Stimulated activated naive CD8-positive, alpha-beta T cell treated with anti-CD3 and anti-CD28 coated beads, Interleukin-15, Interleukin-2, amounts not matched to agents 100 ng/mL and 50 ng/mL, for 24 hours (primary cell): ENCODE results near the gene B3GALT2.
"Not testable (repeated sequence)": the region's sequence is repeated elsewhere in the genome, so short reads cannot be mapped to it uniquely, and the experiment has no call there.

Source experiments
- H3K27ac Mint-ChIP-seq: one replicate; pipeline ENCODE4 v1.8.0; 2021; ENCODE audit warnings: mild to moderate bottlenecking, mixed read lengths
- H3K27me3 Mint-ChIP-seq: one replicate; pipeline ENCODE4 v1.8.0; 2021; ENCODE audit warnings: mixed read lengths
- H3K36me3 Mint-ChIP-seq: one replicate; pipeline ENCODE4 v1.8.0; 2021; ENCODE audit warnings: low read depth, mixed read lengths
- H3K4me1 Mint-ChIP-seq: one replicate; pipeline ENCODE4 v1.8.0; 2021; ENCODE audit warnings: low read depth, mixed read lengths
- H3K4me3 Mint-ChIP-seq: one replicate; pipeline ENCODE4 v1.8.0; 2021; ENCODE audit warnings: mild to moderate bottlenecking, mixed read lengths
- H3K9me3 Mint-ChIP-seq: one replicate; pipeline ENCODE4 v1.8.0; 2021; ENCODE audit warnings: mixed read lengths

The B3GALT2 gene

DNA sequence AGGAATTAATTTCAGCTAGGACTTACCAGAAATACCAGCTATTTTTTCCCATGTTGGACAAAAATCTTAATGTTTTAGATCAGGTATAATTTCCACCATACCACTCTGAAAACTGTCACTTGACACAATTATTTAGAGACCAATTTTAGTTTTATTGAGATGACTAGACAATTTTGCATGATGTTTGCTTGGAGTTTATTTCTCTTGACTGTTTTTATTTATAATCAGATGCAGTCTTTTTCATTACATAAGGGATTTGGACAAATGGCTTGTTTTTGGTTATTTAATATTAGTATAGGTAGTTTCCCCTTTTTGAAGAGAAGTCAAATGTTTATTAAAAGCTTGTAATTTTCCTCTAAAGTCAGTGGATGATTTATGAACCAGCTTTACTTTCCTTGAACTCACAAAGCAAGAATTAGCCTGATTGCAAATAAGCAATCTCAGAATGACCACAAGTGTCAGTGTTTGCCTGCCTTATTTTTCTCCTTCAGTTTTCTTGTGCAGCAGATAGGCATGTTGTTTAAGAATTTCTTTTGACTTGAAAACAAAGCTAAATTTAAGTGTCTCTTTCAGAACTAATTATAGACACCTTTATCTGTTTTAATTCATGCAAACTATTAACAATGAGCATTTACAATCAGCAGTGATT, 3.8 kb upstream of the B3GALT2 start:
- H3K4me1 Mint-ChIP-seq = peaks cover 39% of the 10 kb centered on the region
- H3K27ac Mint-ChIP-seq = no peak overlapping the region
- H3K4me3 Mint-ChIP-seq = no peak overlapping the region

DNA sequence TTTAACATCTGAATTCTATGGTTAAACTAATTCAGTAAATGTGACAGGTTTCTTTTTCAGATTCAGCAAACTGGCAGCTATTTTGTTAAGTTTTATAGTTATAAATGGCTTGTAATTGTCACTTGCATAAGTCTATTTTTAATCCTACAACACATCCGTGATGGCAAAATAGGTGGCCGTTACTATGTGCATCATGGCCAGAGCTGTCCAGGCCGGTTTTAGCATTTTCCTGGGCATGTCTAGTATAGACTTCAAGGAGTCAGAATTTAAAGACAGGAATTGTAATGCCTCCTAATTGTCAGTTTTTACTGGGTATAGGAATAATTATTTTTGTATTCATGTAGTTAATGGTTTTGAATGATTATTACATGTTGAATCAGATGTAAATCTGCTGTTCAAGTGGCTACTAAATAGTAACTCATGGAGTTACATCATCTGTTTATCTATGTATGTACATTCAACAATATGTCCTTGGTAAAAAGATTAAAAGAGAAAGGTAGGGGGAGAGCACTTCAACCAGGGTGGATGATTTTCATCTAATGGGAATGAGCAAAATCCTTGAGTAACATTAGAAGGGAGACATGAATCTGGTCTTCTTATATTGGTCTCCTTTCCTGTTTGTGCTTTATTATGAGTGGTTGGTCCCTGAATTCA, 3.2 kb upstream of the B3GALT2 start:
- Mint-ChIP-seq H3K9me3 (no peaks in the 10 kb centered on the region), H3K4me3 (no peak overlapping the region), H3K36me3 (peaks cover 25% of the 10 kb centered on the region), H3K27ac (no peak overlapping the region), H3K4me1 (peaks cover 46% of the 10 kb centered on the region), H3K27me3 (no peaks in the 10 kb centered on the region)

More for the DNA sequence above, 3.8 kb upstream of the B3GALT2 start:
- Mint-ChIP-seq H3K9me3 (no peaks in the 10 kb centered on the region), H3K36me3 (peaks cover 30% of the 10 kb centered on the region), H3K27me3 (no peaks in the 10 kb centered on the region)

DNA sequence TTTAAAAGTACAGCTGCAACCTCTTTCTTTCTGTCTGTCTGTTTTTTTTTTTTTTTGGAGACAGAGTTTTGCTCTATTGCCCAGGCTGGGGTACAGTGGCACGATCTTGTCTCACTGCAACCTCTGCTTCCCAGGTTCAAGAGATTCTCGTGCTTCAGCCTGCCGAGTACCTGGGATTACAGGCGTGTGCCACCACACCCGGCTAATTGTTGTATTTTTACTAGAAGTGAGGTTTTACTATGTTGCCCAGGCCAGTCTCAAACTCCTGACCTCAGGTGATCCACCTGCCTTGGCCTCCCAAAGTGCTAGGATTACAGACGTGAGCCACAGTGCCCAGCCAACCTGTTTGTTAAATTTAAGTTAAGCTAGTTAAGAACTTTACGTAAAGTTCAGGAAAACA, 2.5 kb upstream of the B3GALT2 start:
- Mint-ChIP-seq H3K4me1 (peaks cover 49% of the 10 kb centered on the region), H3K36me3 (peaks cover 20% of the 10 kb centered on the region)
- H3K27ac Mint-ChIP-seq, H3K27me3 Mint-ChIP-seq, H3K4me3 Mint-ChIP-seq, H3K9me3 Mint-ChIP-seq: not testable (repeated sequence)

DNA sequence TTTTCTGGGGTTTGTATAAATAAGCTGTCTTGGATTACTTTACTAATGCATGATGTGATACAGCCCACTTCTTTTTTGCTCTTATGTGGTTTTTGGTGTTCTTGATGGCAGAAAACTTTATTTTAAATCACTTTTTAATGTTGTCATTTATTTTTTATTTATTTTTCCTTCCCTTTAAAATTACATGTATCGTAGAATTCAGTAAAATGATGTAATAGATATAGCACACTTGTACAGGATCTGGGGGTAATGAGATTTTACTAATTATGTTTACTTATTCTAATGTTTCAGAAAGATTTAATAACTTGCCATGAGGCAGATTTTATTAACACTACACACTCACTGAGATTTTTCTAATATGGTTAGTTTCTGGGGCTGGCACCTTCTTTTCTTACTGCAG, 701 bp upstream of the B3GALT2 start:
- Mint-ChIP-seq H3K27me3 (no peaks in the 10 kb centered on the region), H3K9me3 (no peaks in the 10 kb centered on the region), H3K36me3 (peaks cover 6% of the 10 kb centered on the region), H3K27ac (no peak overlapping the region), H3K4me3 (no peak overlapping the region), H3K4me1 (peaks cover 57% of the 10 kb centered on the region)

DNA sequence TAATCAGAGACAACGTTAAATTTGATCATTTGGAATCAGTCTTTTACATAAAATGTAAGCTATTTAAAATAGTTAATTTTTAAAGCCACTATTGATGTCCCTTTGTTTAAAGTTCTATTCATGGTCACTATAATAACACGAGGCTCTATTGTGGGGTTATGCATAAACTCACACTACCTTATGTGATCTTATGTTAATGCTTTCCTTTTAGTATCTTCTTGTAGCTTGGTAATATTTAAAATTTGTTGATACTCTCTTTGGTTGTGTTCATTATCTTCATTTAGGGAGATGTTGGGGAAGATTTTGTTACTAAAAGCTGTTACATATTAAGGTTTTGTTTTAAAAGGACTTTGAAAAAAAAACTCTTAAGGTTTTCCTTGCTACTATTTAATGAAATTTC, 1.2 kb downstream of the B3GALT2 start:
- no peaks in the 10 kb centered on the region for H3K36me3 Mint-ChIP-seq
- no peak overlapping the region for H3K27ac Mint-ChIP-seq
- no peaks in the 10 kb centered on the region for H3K9me3 Mint-ChIP-seq
- H3K4me3 Mint-ChIP-seq = peak overlapping the region; percentile 37
- H3K4me1 Mint-ChIP-seq = peaks cover 50% of the 10 kb centered on the region
- no peaks in the 10 kb centered on the region for H3K27me3 Mint-ChIP-seq

DNA sequence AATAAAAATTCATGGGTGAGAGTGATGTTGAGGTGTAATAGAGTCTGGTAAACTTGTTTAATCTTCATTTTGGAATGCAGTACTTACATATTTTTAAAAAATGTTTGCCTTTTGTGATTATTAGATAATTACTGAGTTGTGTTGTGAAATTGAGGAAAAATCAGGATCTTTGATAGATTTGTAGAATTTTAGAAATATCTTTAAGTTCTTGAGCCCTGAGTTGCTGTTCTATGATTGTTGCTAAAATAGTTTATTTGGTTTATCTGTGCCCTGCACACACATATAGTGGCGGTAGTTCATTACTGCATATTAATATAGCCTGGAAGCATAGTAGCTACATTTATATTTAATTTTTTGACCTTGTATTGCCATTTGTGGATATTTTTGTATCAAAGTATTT, 1.6 kb downstream of the B3GALT2 start:
- H3K9me3 Mint-ChIP-seq = no peaks in the 10 kb centered on the region
- no peak overlapping the region for H3K27ac Mint-ChIP-seq
- H3K4me1 Mint-ChIP-seq = peaks cover 46% of the 10 kb centered on the region
- no peaks in the 10 kb centered on the region for H3K36me3 Mint-ChIP-seq
- H3K27me3 Mint-ChIP-seq = no peaks in the 10 kb centered on the region
- H3K4me3 Mint-ChIP-seq = peak overlapping the region; percentile 37

DNA sequence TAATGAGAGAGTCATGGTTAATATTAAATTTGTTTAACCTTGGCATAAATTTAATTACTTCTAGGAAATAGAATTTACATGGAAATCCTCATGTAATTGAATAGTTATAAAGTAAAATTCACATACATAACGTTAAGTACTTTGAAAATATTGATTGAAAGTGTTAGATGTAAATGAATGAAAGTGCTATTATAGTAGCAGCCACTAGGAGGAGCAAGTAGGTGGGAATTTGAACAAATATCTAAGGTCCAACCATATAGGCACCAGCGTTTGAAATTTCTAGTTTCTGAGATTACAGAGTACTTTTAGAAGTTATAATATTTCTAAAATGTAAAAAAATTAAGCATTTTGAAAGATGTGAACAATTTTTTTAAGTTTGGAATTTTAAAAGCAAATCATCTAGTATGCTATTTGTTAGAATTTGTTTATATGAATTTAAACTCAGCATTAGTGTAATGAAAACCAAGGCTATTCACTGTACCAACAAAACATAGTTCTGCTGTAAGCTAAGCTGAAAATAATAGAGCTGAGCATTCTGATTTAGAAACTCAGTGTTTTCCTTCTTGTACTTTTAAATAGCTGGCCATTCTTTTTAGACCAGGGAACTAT, 3.3 kb downstream of the B3GALT2 start:
- H3K27ac Mint-ChIP-seq = no peak overlapping the region
- H3K36me3 Mint-ChIP-seq = no peaks in the 10 kb centered on the region
- no peaks in the 10 kb centered on the region for H3K9me3 Mint-ChIP-seq
- peaks cover 46% of the 10 kb centered on the region for H3K4me1 Mint-ChIP-seq
- H3K27me3 Mint-ChIP-seq = no peaks in the 10 kb centered on the region
- H3K4me3 Mint-ChIP-seq = no peak overlapping the region

DNA sequence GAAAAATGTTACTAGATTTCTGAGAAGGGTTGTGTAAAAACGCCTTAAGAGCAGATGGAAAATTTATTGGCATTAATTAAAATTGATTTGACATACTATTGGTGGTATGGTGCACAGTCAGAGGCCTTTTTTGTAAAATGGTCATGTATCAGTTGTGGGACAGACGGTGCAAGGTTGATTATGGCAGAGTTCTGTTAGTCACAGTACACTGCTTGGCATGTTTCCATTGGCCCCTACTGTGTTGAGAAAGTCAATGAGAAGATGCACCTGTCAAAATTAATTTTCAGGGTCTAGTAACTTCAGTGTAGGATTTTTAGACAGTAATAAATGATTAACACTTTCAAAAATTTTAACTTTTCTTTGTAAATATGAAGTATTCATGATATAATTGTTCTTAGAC, 4.4 kb downstream of the B3GALT2 start:
- Mint-ChIP-seq H3K9me3 (no peaks in the 10 kb centered on the region), H3K27ac (no peak overlapping the region), H3K27me3 (no peaks in the 10 kb centered on the region), H3K4me3 (no peak overlapping the region), H3K4me1 (peaks cover 42% of the 10 kb centered on the region), H3K36me3 (peaks cover 5% of the 10 kb centered on the region)

DNA sequence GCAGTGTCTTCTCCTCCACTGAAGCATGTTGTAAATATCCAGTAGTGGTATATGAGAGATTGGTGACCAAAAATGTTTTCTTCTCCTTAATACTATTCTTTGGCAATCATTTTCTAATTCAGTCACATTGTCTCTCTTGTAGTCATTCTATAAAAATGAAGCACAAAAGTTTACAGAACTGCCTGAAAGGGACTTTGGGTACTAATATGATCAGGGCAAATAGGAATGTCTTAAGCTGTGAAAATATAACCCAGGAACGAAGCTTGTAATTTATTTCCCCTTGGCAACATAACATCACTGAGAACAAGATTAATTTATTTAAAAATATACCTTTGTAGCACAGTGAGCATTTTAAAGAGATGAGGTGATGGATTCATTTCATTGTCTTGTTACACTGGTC, 4.9 kb downstream of the B3GALT2 start:
- no peak overlapping the region for H3K27ac Mint-ChIP-seq
- H3K9me3 Mint-ChIP-seq = no peaks in the 10 kb centered on the region
- H3K36me3 Mint-ChIP-seq = peaks cover 8% of the 10 kb centered on the region
- H3K4me1 Mint-ChIP-seq = peaks cover 38% of the 10 kb centered on the region
- H3K27me3 Mint-ChIP-seq = no peaks in the 10 kb centered on the region
- no peak overlapping the region for H3K4me3 Mint-ChIP-seq

DNA sequence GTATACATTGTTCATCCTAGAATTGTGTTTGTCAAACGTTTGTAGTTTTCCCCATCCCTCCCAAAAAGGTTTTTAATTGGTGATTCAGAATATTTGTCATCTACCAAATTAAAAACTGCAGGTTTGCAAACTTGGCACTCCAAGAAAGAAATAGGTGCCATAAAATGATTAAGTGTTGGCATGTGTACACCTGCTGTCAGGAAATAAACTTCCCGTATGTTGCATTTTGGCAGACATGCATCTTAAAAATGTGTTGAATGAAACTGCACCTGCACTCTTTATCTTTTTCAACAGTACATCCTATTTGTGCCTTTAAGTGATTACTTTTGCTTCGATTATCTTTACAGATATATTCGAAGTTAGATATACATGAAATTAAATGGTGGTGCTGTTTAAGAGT, 7.3 kb downstream of the B3GALT2 start:
- Mint-ChIP-seq H3K36me3 (peaks cover 22% of the 10 kb centered on the region), H3K4me1 (peaks cover 17% of the 10 kb centered on the region), H3K9me3 (no peaks in the 10 kb centered on the region), H3K4me3 (no peak overlapping the region), H3K27me3 (no peaks in the 10 kb centered on the region), H3K27ac (no peak overlapping the region)

DNA sequence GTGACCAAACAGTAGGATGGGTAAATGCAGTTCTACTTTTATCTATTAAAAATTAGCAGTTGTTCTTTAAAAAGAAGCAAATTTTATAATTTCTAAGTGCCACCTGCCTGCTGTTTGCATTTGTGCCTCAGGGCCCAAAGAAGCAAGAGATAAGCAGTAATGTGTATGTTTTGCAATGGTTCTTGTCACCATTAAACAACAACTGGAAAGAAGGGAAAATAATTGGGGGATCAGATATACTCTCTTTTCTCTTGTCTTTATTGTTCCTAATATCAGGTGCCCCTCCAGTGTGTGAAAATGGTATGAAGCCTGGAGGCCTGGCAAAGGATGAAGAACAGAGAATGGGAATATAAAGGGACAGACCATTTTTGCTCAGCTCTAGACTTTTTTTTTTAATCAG, 9.6 kb downstream of the B3GALT2 start:
- no peak overlapping the region for H3K27ac Mint-ChIP-seq
- H3K27me3 Mint-ChIP-seq = no peaks in the 10 kb centered on the region
- peaks cover 16% of the 10 kb centered on the region for H3K4me1 Mint-ChIP-seq
- H3K36me3 Mint-ChIP-seq = peaks cover 34% of the 10 kb centered on the region
- no peak overlapping the region for H3K4me3 Mint-ChIP-seq
- no peaks in the 10 kb centered on the region for H3K9me3 Mint-ChIP-seq

DNA sequence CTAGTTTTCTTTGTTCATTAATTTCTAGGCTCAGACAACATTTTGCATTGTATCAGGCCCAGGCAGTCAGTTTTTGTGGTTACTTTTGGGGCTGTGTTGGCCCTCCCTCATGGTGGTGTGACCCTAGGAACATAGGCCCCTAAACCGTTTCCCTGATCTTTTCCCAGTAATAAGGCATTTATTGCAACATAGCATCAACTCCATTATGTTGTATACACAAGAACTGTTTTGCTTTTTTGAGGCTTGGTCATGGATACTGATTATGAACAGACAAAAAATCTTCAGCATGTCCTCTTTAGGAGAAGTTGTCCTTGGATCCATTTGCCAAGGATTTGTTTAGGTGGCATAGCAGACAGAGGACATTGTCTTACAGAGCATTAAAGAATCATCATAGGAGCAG, 10.3 kb downstream of the B3GALT2 start:
- Mint-ChIP-seq H3K9me3 (no peaks in the 10 kb centered on the region), H3K27me3 (no peaks in the 10 kb centered on the region)

DNA sequence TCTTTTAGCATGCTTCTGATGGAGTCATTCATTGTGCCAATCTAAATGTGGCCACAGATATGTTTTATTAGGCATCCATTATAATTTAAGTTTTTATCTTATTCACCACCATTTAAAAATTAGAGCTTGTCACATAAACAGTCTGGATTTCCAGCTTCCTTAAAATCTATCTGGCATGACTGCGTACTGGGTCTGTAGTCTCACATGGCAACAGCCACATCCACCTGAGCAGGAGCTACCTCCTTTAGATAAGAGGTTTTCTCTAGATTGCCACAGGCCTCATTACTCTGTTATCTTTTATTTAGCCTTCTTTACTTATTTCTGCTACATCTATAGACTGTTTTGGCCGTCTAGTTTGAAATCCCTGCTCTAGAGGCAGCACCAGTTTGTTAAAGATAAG, 29.1 kb downstream of the B3GALT2 start:
- Mint-ChIP-seq H3K9me3 (no peaks in the 10 kb centered on the region), H3K4me3 (no peak overlapping the region), H3K27me3 (no peaks in the 10 kb centered on the region), H3K4me1 (peaks cover 17% of the 10 kb centered on the region), H3K36me3 (peaks cover 44% of the 10 kb centered on the region), H3K27ac (no peak overlapping the region)

More for the DNA sequence above, 10.3 kb downstream of the B3GALT2 start:
- Mint-ChIP-seq H3K4me1 (peaks cover 16% of the 10 kb centered on the region), H3K36me3 (peaks cover 39% of the 10 kb centered on the region), H3K4me3 (no peak overlapping the region), H3K27ac (no peak overlapping the region)

DNA sequence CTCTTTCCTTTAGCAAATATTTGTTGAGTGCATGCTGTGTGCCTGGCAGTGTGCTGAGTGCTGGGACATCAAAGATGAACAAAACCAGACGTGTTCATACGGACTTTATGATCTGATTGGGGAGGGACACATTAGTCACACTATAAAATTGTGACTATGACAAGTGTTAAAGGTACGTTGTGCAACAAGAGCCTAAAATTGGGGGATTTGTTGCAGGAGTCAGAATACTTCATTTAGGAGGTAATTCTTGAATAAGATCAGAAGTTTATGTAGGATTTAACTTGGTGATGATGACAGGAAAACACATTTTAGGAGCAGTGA, 29.6 kb downstream of the B3GALT2 start:
- H3K27ac Mint-ChIP-seq = peak overlapping the region; percentile 10
- peaks cover 47% of the 10 kb centered on the region for H3K36me3 Mint-ChIP-seq

DNA sequence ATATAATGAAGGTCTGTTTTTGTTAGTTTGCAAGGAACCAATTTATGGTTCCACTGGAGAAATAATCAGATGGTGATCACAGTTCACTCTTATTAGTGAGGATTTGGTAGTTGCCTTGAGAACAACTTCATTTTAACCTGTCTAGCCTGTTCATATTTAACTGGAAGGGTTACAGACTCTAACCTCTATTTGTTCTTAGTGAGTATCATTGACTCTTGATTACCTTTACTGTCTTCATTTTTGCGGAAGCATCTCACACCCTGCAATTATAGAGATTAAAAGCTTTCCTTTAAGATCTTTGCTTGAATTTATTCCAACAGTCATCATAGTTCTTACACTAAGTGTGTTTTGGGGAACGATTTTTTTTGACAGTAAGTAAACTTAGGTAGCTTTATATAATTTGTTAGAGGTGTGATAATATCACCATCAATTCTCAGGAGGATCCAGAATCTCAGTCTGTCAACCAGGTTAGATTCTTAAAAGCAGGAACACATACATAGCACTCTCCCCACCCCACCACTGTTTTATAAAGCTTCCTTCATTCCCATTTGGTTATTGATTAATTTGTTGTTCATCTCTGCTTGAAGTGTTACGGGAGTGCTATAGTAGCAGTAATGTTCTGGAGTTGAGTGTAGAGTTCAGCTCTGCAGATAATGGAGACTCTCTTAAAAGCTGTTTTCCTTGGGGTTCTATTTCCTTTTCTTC, 30.1 kb downstream of the B3GALT2 start:
- no peak overlapping the region for H3K4me3 Mint-ChIP-seq
- H3K4me1 Mint-ChIP-seq = peaks cover 17% of the 10 kb centered on the region
- H3K27ac Mint-ChIP-seq = peak overlapping the region; percentile 10
- H3K27me3 Mint-ChIP-seq = no peaks in the 10 kb centered on the region
- peaks cover 52% of the 10 kb centered on the region for H3K36me3 Mint-ChIP-seq
- no peaks in the 10 kb centered on the region for H3K9me3 Mint-ChIP-seq

More for the DNA sequence above, 29.6 kb downstream of the B3GALT2 start:
- no peak overlapping the region for H3K4me3 Mint-ChIP-seq
- no peaks in the 10 kb centered on the region for H3K9me3 Mint-ChIP-seq
- H3K27me3 Mint-ChIP-seq = no peaks in the 10 kb centered on the region
- peaks cover 17% of the 10 kb centered on the region for H3K4me1 Mint-ChIP-seq
